Measurements from ENCODE around the gene WSB1. TPM values are rescaled to one million over a fixed set of nuclear protein-coding genes. Genes with fewer than 3 reads are reported as not detected.
"Not testable (repeated sequence)": the region's sequence is repeated elsewhere in the genome, so short reads cannot be mapped to it uniquely, and the experiment has no call there.

The WSB1 gene
- polyA plus RNA-seq, 4 donors, result 196 to 359 (median 242) TPM

DNA sequence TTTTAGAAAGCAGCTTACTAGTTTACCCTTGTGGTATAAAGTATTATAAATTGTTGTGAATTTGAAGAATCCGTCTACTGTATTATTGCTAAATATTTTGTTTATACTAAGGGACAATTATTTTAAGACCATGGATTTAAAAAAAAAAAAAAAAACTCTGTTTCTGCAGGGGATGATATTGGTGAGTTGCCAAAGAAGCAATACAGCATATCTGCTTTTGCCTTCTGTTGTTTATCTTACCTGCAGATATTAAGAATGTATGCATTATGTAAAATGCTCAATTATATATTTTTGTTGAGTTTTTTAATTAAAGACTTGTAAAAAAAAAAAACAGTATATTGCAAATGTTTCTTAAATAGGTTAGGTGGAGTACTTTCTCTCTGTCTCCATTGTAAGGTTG is 19.4 kb downstream of the WSB1 start:
- no peak for DNase-seq (ENCODE audit: low read depth in 4 of 4, low spot score in 3 of 4)

DNA sequence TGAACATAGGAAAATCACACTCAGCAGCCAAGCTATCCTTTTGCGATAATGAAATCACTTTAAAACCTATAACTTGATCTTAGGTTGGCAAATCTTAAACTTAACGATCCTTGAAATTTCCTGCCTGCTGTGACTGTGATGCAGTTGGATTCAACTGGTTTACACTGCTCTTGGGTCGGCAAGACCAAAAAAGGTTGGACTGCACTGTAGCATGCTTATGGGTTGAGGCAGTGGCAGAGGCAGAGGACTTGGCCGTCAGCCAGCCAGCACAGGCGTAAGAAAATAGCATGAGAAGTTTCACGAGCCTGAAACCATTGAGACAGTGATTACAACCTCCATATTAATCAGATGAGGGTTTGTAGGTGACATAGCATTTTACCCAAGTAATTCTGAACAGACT is 21.4 kb downstream of the WSB1 start:
- peak in 2 of 4 donors; percentile 62 to 78 for DNase-seq (ENCODE audit: low read depth in 4 of 4, low spot score in 3 of 4)

DNA sequence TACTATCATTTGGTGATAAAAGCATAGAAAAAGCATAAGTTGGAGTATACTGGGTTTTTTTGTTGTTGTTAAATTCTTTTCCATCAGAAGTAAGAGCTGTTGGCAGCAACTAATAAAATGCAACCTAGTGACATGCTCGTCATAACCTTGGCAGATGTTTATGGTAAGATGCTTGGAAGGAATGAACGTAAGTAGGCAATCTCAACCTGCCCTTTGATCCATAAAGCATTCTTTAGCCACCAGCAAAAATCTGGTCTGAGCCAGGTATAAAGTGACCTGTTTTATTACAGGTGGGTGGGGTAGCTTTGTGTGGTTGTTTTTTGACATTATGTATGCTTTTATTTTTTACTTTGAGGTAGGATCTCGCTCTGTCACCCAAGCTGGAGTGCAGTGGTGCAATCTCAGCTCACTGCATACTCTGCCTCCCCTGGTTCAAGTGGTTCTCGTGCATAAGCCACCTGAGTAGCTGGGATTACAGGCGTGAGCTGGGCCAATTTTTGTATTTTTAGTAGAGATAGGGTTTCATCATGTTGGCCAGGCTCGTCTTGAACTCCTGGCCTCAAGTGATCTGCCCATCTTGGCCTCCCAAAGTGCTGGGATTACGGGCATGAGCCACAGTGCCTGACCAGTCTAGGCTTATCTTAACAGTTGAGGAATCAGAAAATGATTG is 22.0 kb downstream of the WSB1 start:
- no peak for DNase-seq (ENCODE audit: low read depth in 4 of 4, low spot score in 3 of 4)

DNA sequence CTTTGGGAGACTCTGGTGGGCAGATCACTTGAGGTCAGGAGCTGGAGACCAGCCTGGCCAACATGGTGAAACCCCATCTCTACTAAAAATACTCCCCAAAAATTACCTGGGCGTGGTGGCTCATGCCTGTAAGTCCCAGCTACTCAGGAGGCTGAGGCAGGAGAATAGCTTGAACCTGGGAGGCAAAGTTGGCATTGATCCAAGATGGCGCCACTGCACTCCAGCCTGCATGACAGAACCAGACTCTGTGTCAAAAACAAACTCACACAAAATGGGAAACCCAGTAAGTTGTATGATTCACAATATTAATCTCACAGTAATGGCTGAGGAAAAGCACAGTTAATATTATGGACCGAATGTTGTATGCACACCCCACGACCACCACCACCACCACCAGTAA is 24.3 kb downstream of the WSB1 start:
- DNase-seq (ENCODE audit: low read depth in 4 of 4, low spot score in 3 of 4), result no peak

DNA sequence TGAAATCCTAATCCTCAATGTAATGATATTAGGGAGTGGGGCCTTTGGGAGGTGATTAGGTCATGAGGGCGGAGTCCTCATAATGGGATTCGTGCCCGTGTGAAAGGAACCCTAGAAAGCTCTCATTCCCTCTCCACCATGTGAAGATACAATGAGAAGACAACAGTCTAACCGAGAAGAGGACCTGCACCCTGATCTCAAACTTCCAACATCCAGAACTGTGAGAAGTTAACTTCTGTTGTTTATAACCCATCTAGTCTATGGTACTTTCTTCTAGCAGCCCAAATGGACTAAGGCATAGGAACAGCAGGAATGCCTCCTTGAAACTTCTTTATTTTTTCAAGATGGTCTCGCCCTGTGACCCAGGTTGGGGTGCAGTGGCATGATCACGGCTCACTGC is 24.7 kb downstream of the WSB1 start:
- DNase-seq (ENCODE audit: low read depth in 4 of 4, low spot score in 3 of 4), result no peak

DNA sequence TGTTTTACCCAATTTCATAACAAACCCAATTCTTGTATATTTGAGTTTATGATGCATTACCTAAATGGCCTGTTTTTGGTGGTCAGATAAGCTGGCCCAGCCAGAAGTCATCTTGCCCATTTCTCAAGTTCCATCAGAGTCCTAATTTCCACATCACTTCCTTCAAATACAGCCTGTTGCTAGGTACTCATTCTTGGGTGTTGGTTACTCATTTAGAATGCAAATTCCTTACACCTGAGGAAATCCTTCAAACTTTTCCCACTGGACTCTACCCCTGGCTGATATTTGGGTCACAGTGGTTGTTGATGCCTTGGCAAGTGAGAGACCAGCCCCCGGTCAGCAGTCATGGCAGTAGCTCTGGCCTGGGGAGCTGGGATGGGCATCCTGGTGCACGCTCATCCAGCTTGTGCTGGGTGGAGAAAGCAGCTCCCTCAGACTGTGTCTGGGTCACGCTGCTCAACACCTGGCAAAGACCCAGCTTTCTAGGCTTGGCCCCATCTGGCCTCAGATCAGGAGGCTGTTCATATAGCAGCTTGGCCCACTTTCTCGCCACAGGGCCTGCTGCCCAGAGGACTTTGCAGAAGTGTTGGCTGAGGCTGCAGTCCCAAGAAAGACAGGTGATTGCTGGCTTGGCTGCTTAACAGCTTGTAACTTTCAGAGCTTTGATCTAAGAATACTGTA is 25.8 kb downstream of the WSB1 start:
- DNase-seq (ENCODE audit: low read depth in 4 of 4, low spot score in 3 of 4), result no peak

DNA sequence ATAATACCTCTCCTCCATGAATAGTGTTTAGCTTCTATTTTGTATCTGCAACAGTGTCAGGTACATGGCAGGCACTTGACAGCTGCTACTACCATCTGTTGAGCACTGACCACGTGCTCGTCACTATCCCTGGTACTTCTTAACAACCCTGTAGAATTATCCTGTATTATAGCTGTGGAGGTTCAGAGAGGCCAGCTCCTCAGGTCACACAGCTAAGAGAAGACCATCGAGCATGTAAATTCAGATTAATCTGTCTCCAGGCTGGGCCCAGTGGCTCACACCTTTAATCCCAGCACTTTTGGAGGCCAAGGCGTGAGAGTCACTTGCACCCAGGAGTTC is 26.3 kb downstream of the WSB1 start:
- no peak for DNase-seq (ENCODE audit: low read depth in 4 of 4, low spot score in 3 of 4)

DNA sequence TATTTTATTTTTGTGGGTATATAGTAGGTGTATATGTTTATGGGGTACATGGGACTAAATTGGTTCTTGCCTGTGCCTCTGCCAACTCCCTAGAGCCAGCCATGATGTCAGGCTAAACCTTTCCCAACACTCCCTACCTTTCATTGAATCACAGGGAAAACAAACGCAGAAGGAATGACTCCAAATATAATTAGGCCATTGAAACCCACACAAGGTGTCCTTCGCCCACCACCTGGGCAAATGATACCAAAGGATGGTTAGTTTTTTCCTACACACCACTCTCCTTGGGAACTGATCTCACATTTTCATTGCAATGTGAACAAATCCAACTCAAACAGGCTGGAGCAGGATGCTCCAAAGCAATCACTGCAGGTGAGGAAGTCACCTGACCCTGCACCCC is 27.5 kb downstream of the WSB1 start:
- DNase-seq (ENCODE audit: low read depth in 4 of 4, low spot score in 3 of 4), result no peak

DNA sequence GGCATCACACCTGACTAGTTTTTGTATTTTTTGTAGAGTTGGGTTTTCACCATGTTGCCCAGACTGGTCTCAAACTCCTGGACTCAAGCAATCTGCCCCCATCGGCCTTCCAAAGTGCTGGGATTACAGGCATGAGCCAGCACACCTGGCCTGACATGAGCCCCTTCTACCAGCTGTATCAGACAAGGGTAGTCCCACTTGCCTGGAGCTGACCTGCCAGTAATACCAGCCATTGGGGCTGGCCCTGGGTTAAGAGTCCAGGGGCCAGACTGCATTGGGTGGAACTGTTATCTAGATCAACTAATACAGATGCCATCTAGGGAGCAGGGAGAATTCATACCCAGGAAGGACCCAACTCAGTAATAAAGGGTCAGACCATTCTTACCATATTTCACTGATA is 28.1 kb downstream of the WSB1 start:
- no peak for DNase-seq (ENCODE audit: low read depth in 4 of 4, low spot score in 3 of 4)

DNA sequence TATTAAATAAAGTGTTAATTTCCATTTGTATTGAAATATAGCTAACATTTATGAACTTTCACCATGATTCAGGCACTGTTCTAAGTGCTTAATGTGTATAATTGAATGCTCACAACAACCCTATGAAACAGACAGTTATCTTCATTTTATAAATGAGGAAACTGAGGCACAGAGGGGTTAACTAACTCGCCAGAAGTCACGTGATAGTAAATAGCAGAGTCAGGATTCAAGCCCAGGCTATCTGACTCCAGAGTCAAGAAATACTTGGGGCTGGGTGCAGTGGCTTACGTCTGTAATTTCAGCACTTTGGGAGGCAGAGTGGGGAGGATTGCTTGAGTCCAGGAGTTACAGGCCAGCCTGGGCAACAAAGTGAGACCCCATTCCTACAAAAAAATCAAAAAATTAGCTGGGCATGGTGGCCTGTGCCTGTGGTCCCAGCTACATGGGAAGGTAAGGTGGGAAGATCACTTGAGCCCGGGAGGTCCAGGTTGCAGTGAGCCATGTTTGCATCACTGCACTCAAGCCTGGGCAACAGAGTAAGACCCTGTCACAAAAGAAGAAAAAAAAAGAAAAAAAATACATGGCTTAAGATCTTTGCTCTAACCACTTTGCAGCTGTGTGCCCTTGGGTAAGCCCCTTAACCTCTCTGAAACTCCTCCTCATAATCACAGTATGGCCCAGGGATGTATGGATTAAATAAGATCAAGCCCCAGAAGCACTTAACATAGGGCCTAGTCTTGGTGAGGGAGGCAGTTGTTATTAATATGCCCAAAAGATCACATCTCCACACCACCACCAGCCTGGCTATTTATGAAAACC is 29.0 kb downstream of the WSB1 start:
- no peak for DNase-seq (ENCODE audit: low read depth in 4 of 4, low spot score in 3 of 4)

DNA sequence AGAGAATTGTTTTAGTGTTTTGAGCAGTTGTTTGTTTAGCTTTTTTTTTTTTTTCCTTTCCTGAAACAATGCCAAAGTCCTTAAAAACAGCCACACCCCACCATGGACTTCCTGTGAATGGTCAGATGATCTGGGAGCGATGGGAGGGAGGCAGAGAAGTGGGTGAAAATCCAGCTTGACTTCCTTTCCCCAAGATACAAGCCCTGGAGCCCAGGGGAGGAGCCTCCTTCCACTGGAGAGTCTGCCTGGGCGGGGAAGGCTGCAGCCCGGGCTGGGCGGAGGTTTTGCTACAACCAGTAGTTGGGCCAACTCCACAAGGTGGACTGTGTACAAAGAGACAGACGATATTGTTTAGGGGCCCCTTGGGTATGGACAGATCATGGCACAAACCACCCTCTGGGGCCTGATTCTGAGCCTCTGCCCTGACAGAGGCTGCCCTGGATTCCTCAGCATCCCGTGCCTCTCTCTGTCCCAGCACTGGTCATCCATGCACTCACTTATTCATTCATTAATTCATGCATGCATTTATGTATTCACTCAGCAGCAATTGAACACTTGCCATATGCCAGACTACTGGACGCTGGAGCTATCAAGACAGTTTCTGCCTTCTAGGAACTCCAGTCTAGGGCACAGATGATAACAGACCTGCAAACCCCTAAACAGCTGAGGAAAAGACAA is 29.8 kb downstream of the WSB1 start:
- DNase-seq (ENCODE audit: low read depth in 4 of 4, low spot score in 3 of 4), result peak in 1 of 4 donors; percentile 39

DNA sequence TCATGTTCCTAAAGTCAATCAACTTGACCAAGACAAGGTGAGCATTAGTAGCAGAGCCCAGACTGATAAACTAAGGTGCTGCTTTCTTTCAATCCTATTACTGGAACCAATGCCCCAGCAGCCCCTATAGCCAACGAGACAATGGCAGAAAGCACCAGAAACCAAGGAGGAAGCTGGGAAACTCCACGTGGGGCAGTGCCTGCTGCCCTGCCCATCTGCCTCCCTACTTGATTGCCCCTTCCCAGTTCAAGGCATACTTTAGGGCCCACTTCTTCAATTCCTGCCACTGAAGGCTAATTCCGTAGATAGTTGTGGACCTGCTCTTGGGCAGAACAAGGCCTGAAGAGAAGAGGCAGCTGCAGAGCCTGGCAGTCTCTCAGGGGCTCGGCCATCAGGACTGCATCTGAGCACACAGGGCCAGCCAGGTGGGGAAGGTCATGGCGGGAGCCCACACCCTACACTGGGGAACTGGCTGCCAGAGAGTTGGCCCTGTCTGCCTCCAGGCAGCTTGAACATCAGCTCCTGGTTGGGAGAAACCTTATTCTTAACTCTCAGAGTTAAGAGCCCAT is 30.9 kb downstream of the WSB1 start:
- no peak for DNase-seq (ENCODE audit: low read depth in 4 of 4, low spot score in 3 of 4)

DNA sequence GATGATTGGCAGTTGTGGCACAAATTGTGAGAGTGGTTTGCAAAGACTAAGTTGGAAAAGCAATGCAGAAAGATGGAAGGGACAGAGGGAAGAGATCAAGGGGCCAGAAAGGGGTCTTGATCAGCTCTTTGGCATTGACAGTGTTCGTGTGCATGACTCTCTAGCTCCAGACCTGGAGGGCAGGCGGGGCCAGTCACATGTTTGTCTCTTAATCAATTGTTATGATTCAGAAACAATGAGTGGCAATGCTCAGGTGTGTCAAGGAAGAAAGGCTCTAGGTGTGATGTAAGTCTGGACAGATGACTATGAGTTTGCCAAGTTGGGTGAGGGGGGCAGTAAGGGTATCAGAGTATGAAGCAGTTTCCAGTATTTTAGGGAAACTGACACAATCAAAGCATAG is 32.1 kb downstream of the WSB1 start:
- DNase-seq (ENCODE audit: low read depth in 4 of 4, low spot score in 3 of 4), result no peak

DNA sequence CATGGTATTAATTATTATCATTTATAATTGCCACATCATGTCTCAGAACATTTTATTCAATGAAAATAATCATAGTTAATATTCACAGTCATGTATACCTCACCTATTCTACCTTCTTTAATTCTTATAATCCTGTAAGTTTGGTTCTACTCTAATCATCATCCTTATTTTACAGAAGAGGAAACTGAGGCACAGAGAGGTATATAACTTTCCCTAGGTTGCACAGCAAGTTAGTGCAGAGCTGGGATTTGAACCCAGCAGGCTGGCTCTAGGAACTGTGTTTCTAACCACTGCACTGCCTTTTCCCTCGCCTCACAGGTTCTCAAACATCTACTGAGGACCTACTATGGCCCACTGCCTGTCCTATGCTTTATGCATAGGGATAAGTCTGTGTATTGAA is 32.7 kb downstream of the WSB1 start:
- no peak for DNase-seq (ENCODE audit: low read depth in 4 of 4, low spot score in 3 of 4)

DNA sequence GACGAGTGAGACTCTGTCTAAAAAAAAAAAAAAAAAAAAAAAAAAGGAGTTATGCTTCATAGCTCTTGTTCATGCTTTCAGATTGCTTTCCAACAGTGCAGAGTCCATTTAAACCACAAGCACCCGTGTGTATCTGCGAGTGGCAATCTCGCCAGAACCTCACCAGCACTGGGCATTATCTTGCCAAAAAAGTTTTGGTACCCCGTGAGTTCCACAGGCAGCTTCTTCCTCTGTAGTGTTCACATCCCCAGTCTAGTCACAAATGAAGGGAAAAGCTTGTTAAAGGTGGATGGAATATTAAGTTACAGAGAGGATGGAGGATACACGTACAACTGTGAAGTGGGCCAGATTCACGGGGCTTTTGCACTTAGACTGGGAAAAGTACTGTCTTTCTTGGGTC is 33.5 kb downstream of the WSB1 start:
- no peak for DNase-seq (ENCODE audit: low read depth in 4 of 4, low spot score in 3 of 4)

DNA sequence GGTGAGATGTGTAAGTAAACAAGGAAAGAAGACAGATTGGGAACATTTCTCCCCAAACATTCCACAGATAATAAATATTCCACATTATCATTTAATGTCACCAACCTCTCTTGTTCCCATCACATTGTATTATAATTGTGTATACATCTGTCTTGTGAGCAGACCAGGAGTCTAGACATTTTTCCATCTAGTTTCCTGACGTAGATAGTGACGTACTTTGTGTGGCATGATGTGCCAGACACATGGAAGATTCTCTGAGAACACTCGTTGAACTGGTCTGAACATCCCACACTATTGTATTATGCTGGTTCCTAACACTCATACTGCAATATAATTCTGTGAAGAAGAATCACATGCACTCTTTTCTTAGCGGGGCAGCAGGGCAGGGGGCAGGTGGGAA is 34.0 kb downstream of the WSB1 start:
- no peak for DNase-seq (ENCODE audit: low read depth in 4 of 4, low spot score in 3 of 4)

DNA sequence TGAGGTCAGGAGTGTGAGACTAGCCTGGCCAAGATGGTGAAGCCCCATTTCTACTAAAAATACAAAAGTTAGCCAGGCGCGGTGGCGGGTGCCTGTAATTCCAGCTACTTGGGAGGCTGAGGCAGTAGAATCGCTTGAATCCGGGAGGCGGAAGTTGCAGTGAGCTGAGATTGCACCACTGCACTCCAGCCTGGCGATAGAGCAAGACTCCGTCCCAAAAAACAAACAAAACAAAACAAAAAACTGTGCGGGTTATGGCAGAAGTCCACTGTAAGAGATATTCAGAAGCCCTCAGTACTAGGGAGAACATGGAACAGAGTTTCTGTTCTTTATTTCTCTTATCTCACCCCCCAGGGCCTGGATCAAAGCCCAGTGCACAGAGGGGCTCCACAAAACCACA is 34.8 kb downstream of the WSB1 start:
- DNase-seq (ENCODE audit: low read depth in 4 of 4, low spot score in 3 of 4), result not testable (repeated sequence)

DNA sequence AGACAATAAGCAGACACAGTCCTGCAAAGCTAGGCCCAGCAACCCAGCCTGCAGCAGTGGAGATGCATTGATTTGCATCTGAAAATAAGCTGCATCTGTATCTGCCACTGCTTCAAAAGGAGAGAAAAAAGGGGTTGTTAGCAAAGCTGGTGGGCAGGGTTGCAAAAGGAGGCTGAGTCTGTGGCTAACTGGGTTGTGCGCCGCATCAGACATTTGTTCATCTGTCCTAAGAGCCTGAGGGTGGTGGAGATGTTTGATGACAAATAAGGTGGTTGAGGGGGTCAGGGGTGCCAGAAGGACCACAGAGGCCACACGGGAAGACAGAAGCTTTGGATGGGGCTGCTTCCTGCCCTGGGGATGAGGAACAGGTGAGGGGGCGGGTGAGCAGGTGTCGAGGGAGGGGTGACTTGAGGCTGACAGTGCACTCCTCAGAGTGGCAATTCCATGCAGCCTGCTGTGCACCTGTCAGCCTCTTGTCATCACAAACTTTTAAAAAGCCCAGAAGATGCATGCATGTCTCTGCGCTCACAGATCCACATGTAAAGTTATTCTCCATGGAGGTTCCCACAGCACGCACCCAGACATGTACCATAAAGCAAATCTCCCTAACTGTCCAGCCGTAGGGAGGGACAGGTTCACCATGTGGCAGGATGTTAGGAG is 35.4 kb downstream of the WSB1 start:
- DNase-seq (ENCODE audit: low read depth in 4 of 4, low spot score in 3 of 4), result no peak

DNA sequence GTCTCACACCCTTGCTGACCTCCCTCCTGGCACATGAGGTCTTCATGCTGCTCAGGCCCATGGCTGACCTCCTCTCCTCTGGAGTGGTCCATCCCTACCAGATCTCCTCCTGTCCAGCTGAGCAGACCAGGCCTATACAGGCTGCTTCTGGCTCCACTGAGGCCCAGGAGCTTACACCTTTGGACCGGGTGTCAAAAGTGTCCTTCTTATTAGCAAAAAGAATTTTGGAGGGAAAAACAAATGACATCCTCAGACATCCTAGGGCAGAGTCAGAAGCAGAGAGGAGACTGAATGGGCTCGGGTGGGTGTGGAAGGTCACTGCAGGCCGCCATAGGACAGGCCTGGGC is 38.1 kb downstream of the WSB1 start:
- DNase-seq (ENCODE audit: low read depth in 4 of 4, low spot score in 3 of 4), result no peak
